Transverse colon (tissue), 4 donors: ENCODE results near the gene TIAL1.

Source experiments
- CTCF ChIP-seq, 5 experiments: fragments of 200-600 bp in 3 of 5; fragments of 450-650 bp in 2 of 5; sonication (generic) in 3 of 5; IDR thresholded peaks; 1 replicate in 2 of 5; 2 replicates in 3 of 5; pipeline ENCODE4 v1.5.1; 2016 to 2017; ENCODE audit warnings: antibody characterized with exemption in 5 of 5, inconsistent platforms in 3 of 5, mild to moderate bottlenecking in 2 of 5, moderate library complexity in 1 of 5
- EP300 ChIP-seq: sonication (generic); formaldehyde crosslinking; IDR thresholded peaks from one replicate; pipeline ENCODE4 v1.6.1; 2017; ENCODE audit warnings: antibody characterized with exemption, low read depth
- POLR2A ChIP-seq: fragments of 450-650 bp; IDR thresholded peaks from one replicate; pipeline ENCODE4 v1.6.1; 2016; ENCODE audit warnings: antibody characterized with exemption, mild to moderate bottlenecking, moderate library complexity
- POLR2AphosphoS5 ChIP-seq, 3 donors: sonication (generic); formaldehyde crosslinking; IDR thresholded peaks; one replicate each; pipeline ENCODE4 v1.6.1; 2016; ENCODE audit warnings: antibody characterized with exemption in 3 of 3

- no peak for TF ChIP-seq CTCF (IDR thresholded peaks at IDR 0.05)
- TF ChIP-seq POLR2A = no peak
- TF ChIP-seq EP300 = no peak
- no peak for TF ChIP-seq POLR2AphosphoS5 (IDR thresholded peaks at IDR 0.05)
These were observed 44.2 kb upstream of the TIAL1 start for GRCh38 chr10:119640875-119641526.
